DND-41 (cell line): ENCODE data around the gene PRICKLE3.

Experiments
- ATAC-seq: fragments of 200-7000 bp; cut with Tn5 transposase; 3 replicates; pipeline ENCODE4 v1.9.1; 2021; ENCODE audit warnings: low read depth; ENCODE audit not compliant: insufficient read depth
- DNase-seq: peaks from one replicate; pipeline ENCODE4 v3.0.0-alpha.2; 2020
- H2AFZ ChIP-seq: 2 replicates; pipeline ENCODE4 v1.6.0; 2012; ENCODE audit warnings: low read depth, low read length
- H3K27ac ChIP-seq: 2 replicates; pipeline ENCODE4 v1.5.1; 2012; ENCODE audit warnings: low read length, inconsistent platforms
- H3K27me3 ChIP-seq: fragments of 200-600 bp; sonication (generic); 2 replicates; pipeline ENCODE4 v1.6.0; 2012; ENCODE audit warnings: low read length, mild to moderate bottlenecking, inconsistent platforms; ENCODE audit not compliant: insufficient read depth, poor library complexity
- H3K36me3 ChIP-seq: 2 replicates; pipeline ENCODE4 v1.5.1; 2012; ENCODE audit warnings: low read length, inconsistent platforms; ENCODE audit not compliant: insufficient read depth
- H3K4me1 ChIP-seq: 2 replicates; pipeline ENCODE4 v1.5.1; 2012; ENCODE audit warnings: mild to moderate bottlenecking, low read length; ENCODE audit not compliant: insufficient read depth
- H3K4me2 ChIP-seq: 2 replicates; pipeline ENCODE4 v1.6.0; 2012; ENCODE audit warnings: mild to moderate bottlenecking, moderate library complexity, low read length, inconsistent platforms; ENCODE audit not compliant: insufficient read depth
- H3K4me3 ChIP-seq, 2 experiments: fragments of 200-600 bp in 1 of 2; shearing (Covaris generic) in 1 of 2; 2 replicates each; pipeline ENCODE4 v1.5.1; 2012 to 2016; ENCODE audit warnings: inconsistent platforms in 2 of 2, low read length in 2 of 2, mild to moderate bottlenecking in 2 of 2, low read depth in 1 of 2, moderate library complexity in 1 of 2
- H3K79me2 ChIP-seq: 2 replicates; pipeline ENCODE4 v1.6.0; 2012; ENCODE audit warnings: low read length, inconsistent platforms; ENCODE audit not compliant: insufficient read depth
- H3K9ac ChIP-seq: 2 replicates; pipeline ENCODE4 v1.6.0; 2012; ENCODE audit warnings: low read depth, mild to moderate bottlenecking, inconsistent platforms, low read length, moderate library complexity
- H3K9me3 ChIP-seq: 2 replicates; pipeline ENCODE4 v1.5.1; 2012; ENCODE audit warnings: low read length, moderate library complexity, mild to moderate bottlenecking, inconsistent platforms; ENCODE audit not compliant: insufficient read depth, severe bottlenecking
- H4K20me1 ChIP-seq: 2 replicates; pipeline ENCODE4 v1.6.0; 2012; ENCODE audit warnings: low read length; ENCODE audit not compliant: insufficient read depth
- CTCF ChIP-seq: IDR thresholded peaks from 2 replicates; pipeline ENCODE4 v1.5.1; 2012; ENCODE audit warnings: borderline replicate concordance, low read length, moderate library complexity, mild to moderate bottlenecking; ENCODE audit not compliant: poor library complexity, severe bottlenecking; ENCODE audit errors: extremely low read depth
- EZH2 ChIP-seq: IDR thresholded peaks from 3 replicates; pipeline ENCODE4 v1.6.1; 2012; ENCODE audit warnings: borderline replicate concordance, low read depth, mild to moderate bottlenecking, moderate library complexity, low read length, inconsistent platforms; ENCODE audit not compliant: severe bottlenecking

The PRICKLE3 gene

GRCh38 chrX:49160908-49161307 lies 25.3 kb downstream of the PRICKLE3 start:
- DNase-seq (no peak), ATAC-seq (no peak)
- H3K79me2 ChIP-seq, result no peaks in the 10 kb centered on the region
- peaks cover 34% of the 10 kb centered on the region for H3K4me1 ChIP-seq
- H3K9me3 ChIP-seq, result no peaks in the 10 kb centered on the region
- no peak overlapping the region for H3K9ac ChIP-seq
- H3K4me3 ChIP-seq, result no peak overlapping the region
- no peaks in the 10 kb centered on the region for H4K20me1 ChIP-seq
- H3K4me2 ChIP-seq, result no peak overlapping the region
- H2AFZ ChIP-seq, result no peak overlapping the region
- no peaks in the 10 kb centered on the region for H3K36me3 ChIP-seq
- no peak overlapping the region for H3K27ac ChIP-seq
- no peak for TF ChIP-seq EZH2
- TF ChIP-seq CTCF, result no peak
- H3K27me3 ChIP-seq, result no peaks in the 10 kb centered on the region

- H2AFZ ChIP-seq, result no peak overlapping the region
- H3K4me3 ChIP-seq, result no peak overlapping the region
- ATAC-seq, result no peak
Observed at GRCh38 chrX:49157194-49157593, 29.0 kb downstream of the PRICKLE3 start.

GRCh38 chrX:49155900-49156837 lies 30.0 kb downstream of the PRICKLE3 start:
- peak overlapping the region in 1 of 2 experiments; percentile 52; a peak in 3 of 4 replicates for H3K4me3 ChIP-seq
- H3K27me3 ChIP-seq, result no peaks in the 10 kb centered on the region
- no peaks in the 10 kb centered on the region for H3K36me3 ChIP-seq
- H2AFZ ChIP-seq, result peak overlapping the region; percentile 80
- ATAC-seq (peak; percentile 87), DNase-seq (peak; percentile 89)
- H3K9me3 ChIP-seq, result no peaks in the 10 kb centered on the region
- H4K20me1 ChIP-seq, result no peaks in the 10 kb centered on the region
- H3K27ac ChIP-seq, result peak overlapping the region; percentile 83
- H3K79me2 ChIP-seq, result no peaks in the 10 kb centered on the region
- peaks cover 21% of the 10 kb centered on the region for H3K4me1 ChIP-seq
- H3K4me2 ChIP-seq, result peak overlapping the region; percentile 61
- TF ChIP-seq EZH2 (no peak), CTCF (peak; percentile 77)
- peak overlapping the region; percentile 66 for H3K9ac ChIP-seq

More at GRCh38 chrX:49157194-49157593, 29.0 kb downstream of the PRICKLE3 start:
- H3K27me3 ChIP-seq, result no peaks in the 10 kb centered on the region
- no peak overlapping the region for H3K9ac ChIP-seq
- H4K20me1 ChIP-seq, result no peaks in the 10 kb centered on the region
- H3K36me3 ChIP-seq, result no peaks in the 10 kb centered on the region
- H3K79me2 ChIP-seq, result no peaks in the 10 kb centered on the region
- no peak for TF ChIP-seq EZH2
- TF ChIP-seq CTCF, result no peak
- DNase-seq, result no peak
- no peak overlapping the region for H3K4me2 ChIP-seq
- H3K4me1 ChIP-seq, result peaks cover 21% of the 10 kb centered on the region
- H3K9me3 ChIP-seq, result no peaks in the 10 kb centered on the region
- no peak overlapping the region for H3K27ac ChIP-seq
